Measurements from ENCODE around the gene PPHLN1. TPM values are rescaled to one million over a fixed set of nuclear protein-coding genes. Genes with fewer than 3 reads are reported as not detected.

PPHLN1 gene
- total and polyA plus RNA-seq, 2 donors (not counting 1 experiment from before 2014, with no cell fraction given), result 47.6 to 91.4 TPM

- H3K9me3 ChIP-seq (ENCODE audit: control insufficient read depth, insufficient read depth, low read depth, low read length), result no peaks in the 10 kb centered on the region
- DNase-seq (ENCODE audit: low read depth in 2 of 2), result peak in 1 of 2 donors; percentile 11
- no peaks in the 10 kb centered on the region for H3K36me3 ChIP-seq (ENCODE audit: control insufficient read depth, insufficient read depth, low read length)
- H4K20me1 ChIP-seq (ENCODE audit: control insufficient read depth, extremely low read depth, insufficient read depth, low read length), result no peaks in the 10 kb centered on the region
- H2AFZ ChIP-seq (ENCODE audit: low read length), result no peak overlapping the region
- H3K27ac ChIP-seq (ENCODE audit: insufficient read depth, low read length), result no peak overlapping the region
- H3K9ac ChIP-seq (ENCODE audit: insufficient read depth, low read length), result no peak overlapping the region
- no peaks in the 10 kb centered on the region for H3K27me3 ChIP-seq (ENCODE audit: control insufficient read depth, insufficient read depth, low read length)
- H3K4me1 ChIP-seq (ENCODE audit: control insufficient read depth, extremely low read depth, insufficient read depth, low read length), result no peaks in the 10 kb centered on the region
- no peak for TF ChIP-seq EZH2 (IDR thresholded peaks at IDR 0.05; ENCODE audit: low read length, missing control alignments)
- TF ChIP-seq, protein P1, sequence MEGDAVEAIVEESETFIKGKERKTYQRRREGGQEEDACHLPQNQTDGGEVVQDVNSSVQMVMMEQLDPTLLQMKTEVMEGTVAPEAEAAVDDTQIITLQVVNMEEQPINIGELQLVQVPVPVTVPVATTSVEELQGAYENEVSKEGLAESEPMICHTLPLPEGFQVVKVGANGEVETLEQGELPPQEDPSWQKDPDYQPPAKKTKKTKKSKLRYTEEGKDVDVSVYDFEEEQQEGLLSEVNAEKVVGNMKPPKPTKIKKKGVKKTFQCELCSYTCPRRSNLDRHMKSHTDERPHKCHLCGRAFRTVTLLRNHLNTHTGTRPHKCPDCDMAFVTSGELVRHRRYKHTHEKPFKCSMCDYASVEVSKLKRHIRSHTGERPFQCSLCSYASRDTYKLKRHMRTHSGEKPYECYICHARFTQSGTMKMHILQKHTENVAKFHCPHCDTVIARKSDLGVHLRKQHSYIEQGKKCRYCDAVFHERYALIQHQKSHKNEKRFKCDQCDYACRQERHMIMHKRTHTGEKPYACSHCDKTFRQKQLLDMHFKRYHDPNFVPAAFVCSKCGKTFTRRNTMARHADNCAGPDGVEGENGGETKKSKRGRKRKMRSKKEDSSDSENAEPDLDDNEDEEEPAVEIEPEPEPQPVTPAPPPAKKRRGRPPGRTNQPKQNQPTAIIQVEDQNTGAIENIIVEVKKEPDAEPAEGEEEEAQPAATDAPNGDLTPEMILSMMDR (conservative IDR thresholded peaks at IDR 0.05 in 1 of 2, IDR thresholded peaks at IDR 0.05 in 1 of 2; ENCODE audit: low read depth in 1 of 2, low read length in 2 of 2), result no peak
- H3K4me3 ChIP-seq (replicated peaks in 1 of 4; ENCODE audit: control extremely low read depth in 1 of 4, insufficient read depth in 1 of 4, low read depth in 3 of 4, low read length in 4 of 4), result no peak overlapping the region
- H3K79me2 ChIP-seq (ENCODE audit: control insufficient read depth, insufficient read depth, low read length), result no peaks in the 10 kb centered on the region
- no peak overlapping the region for H3K4me2 ChIP-seq (ENCODE audit: extremely low read depth, insufficient read depth, low read length)
Measured at GRCh38 chr12:42278128-42278510, 47.8 kb upstream of the PPHLN1 start.

DNA sequence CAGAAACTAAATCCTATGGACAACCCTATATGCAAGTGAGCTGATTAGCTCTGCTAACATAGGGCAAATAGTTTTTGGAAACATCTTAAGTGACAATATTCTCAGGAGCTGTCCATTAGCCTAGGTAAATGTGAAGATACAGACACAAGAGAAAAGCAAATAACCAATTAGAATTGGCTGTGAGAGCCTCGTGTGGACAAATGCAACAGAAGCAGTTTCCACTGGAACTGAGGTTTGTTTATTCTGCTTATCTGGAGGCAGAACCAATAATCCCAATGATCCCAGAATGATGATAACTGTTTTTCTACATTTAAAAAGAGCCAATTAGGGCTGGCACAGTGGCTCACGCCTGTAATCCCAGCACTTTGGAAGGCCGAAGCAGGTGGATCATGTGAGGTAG, 44.7 kb upstream of the PPHLN1 start:
- Histone ChIP-seq H2AFZ (ENCODE audit: low read length) (no peak overlapping the region), H3K4me3 (replicated peaks in 1 of 4; ENCODE audit: control extremely low read depth in 1 of 4, insufficient read depth in 1 of 4, low read depth in 3 of 4, low read length in 4 of 4) (no peak overlapping the region), H3K27ac (ENCODE audit: insufficient read depth, low read length) (no peak overlapping the region), H3K4me1 (ENCODE audit: control insufficient read depth, extremely low read depth, insufficient read depth, low read length) (no peaks in the 10 kb centered on the region), H3K36me3 (ENCODE audit: control insufficient read depth, insufficient read depth, low read length) (no peaks in the 10 kb centered on the region), H4K20me1 (ENCODE audit: control insufficient read depth, extremely low read depth, insufficient read depth, low read length) (no peaks in the 10 kb centered on the region), H3K27me3 (ENCODE audit: control insufficient read depth, insufficient read depth, low read length) (no peaks in the 10 kb centered on the region), H3K4me2 (ENCODE audit: extremely low read depth, insufficient read depth, low read length) (no peak overlapping the region), H3K79me2 (ENCODE audit: control insufficient read depth, insufficient read depth, low read length) (no peaks in the 10 kb centered on the region), H3K9me3 (ENCODE audit: control insufficient read depth, insufficient read depth, low read depth, low read length) (no peaks in the 10 kb centered on the region), H3K9ac (ENCODE audit: insufficient read depth, low read length) (no peak overlapping the region)
- DNase-seq (ENCODE audit: low read depth in 2 of 2), result no peak
- TF ChIP-seq, protein P1 (conservative IDR thresholded peaks at IDR 0.05 in 1 of 2, IDR thresholded peaks at IDR 0.05 in 1 of 2; ENCODE audit: low read depth in 1 of 2, low read length in 2 of 2), result no peak
- TF ChIP-seq EZH2 (IDR thresholded peaks at IDR 0.05; ENCODE audit: low read length, missing control alignments), result no peak

GRCh38 chr12:42281844-42282243, 44.1 kb upstream of the PPHLN1 start:
- H3K27ac ChIP-seq (ENCODE audit: insufficient read depth, low read length), result no peak overlapping the region
- H3K4me2 ChIP-seq (ENCODE audit: extremely low read depth, insufficient read depth, low read length), result no peak overlapping the region
- no peaks in the 10 kb centered on the region for H3K4me1 ChIP-seq (ENCODE audit: control insufficient read depth, extremely low read depth, insufficient read depth, low read length)
- no peaks in the 10 kb centered on the region for H3K27me3 ChIP-seq (ENCODE audit: control insufficient read depth, insufficient read depth, low read length)
- no peak overlapping the region for H2AFZ ChIP-seq (ENCODE audit: low read length)
- no peak overlapping the region for H3K4me3 ChIP-seq (replicated peaks in 1 of 4; ENCODE audit: control extremely low read depth in 1 of 4, insufficient read depth in 1 of 4, low read depth in 3 of 4, low read length in 4 of 4)
- H3K9me3 ChIP-seq (ENCODE audit: control insufficient read depth, insufficient read depth, low read depth, low read length), result no peaks in the 10 kb centered on the region
- DNase-seq (ENCODE audit: low read depth in 2 of 2), result no peak
- H3K79me2 ChIP-seq (ENCODE audit: control insufficient read depth, insufficient read depth, low read length), result no peaks in the 10 kb centered on the region
- H4K20me1 ChIP-seq (ENCODE audit: control insufficient read depth, extremely low read depth, insufficient read depth, low read length), result no peaks in the 10 kb centered on the region
- H3K9ac ChIP-seq (ENCODE audit: insufficient read depth, low read length), result no peak overlapping the region
- TF ChIP-seq, protein P1 (conservative IDR thresholded peaks at IDR 0.05 in 1 of 2, IDR thresholded peaks at IDR 0.05 in 1 of 2; ENCODE audit: low read depth in 1 of 2, low read length in 2 of 2), result no peak
- no peak for TF ChIP-seq EZH2 (IDR thresholded peaks at IDR 0.05; ENCODE audit: low read length, missing control alignments)
- no peaks in the 10 kb centered on the region for H3K36me3 ChIP-seq (ENCODE audit: control insufficient read depth, insufficient read depth, low read length)

Data from fibroblast of lung (primary cell).